ENCODE measurements around the gene SRSF10.

DNA sequence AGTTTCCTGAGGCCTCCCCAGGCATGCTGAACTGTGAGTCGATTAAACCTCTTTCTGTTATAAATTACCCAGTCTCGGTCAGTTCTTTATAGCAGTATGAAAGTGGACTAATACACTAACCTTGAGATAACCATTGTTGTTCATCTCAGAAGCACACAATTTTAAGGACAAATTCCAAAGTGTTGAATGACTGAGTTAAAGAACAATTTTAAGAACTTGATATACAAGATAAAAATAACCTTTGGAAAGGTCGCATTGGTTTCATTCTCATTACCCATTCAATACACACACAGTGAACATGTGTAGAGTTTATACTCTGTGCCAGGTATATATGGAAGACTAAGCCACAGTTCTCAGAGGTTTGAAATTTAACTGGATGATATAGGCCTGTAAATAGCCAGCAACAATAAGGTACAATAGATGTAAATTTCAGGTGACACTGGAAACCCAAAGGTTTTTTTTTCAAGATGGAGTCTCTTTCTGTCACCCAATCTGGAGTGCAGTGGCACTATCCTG lies 19.1 kb upstream of the SRSF10 start:
- TF ChIP-seq, protein P1, sequence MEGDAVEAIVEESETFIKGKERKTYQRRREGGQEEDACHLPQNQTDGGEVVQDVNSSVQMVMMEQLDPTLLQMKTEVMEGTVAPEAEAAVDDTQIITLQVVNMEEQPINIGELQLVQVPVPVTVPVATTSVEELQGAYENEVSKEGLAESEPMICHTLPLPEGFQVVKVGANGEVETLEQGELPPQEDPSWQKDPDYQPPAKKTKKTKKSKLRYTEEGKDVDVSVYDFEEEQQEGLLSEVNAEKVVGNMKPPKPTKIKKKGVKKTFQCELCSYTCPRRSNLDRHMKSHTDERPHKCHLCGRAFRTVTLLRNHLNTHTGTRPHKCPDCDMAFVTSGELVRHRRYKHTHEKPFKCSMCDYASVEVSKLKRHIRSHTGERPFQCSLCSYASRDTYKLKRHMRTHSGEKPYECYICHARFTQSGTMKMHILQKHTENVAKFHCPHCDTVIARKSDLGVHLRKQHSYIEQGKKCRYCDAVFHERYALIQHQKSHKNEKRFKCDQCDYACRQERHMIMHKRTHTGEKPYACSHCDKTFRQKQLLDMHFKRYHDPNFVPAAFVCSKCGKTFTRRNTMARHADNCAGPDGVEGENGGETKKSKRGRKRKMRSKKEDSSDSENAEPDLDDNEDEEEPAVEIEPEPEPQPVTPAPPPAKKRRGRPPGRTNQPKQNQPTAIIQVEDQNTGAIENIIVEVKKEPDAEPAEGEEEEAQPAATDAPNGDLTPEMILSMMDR (IDR thresholded peaks at IDR 0.05; ENCODE audit: low read length), result no peak
- no peak for TF ChIP-seq EZH2 (IDR thresholded peaks at IDR 0.05; ENCODE audit: borderline replicate concordance, low read length)
